Activated CD8-positive, alpha-beta memory T cell treated with anti-CD3 and anti-CD28 coated beads for 4 hours (primary cell): ENCODE results near the gene MAGEA12.
"Not testable (repeated sequence)": the region's sequence is repeated elsewhere in the genome, so short reads cannot be mapped to it uniquely, and the experiment has no call there.

Source experiments
- DNase-seq, 2 donors: peaks; one replicate each; pipeline ENCODE4 v3.0.0-alpha.2; 2020; ENCODE audit warnings: low read depth in 2 of 2

MAGEA12 gene

GRCh38 chrX:152766562-152766961 lies 33.0 kb downstream of the MAGEA12 start:
- not testable (repeated sequence) for DNase-seq

GRCh38 chrX:152769549-152770289 lies 36.2 kb downstream of the MAGEA12 start, which contains the start of gene MAGEA6:
TSS of gene MAGEA6 (minus strand) at chrX:152769689. CDS start at chrX:152767650, 2,039 bp downstream.
- not testable (repeated sequence) for DNase-seq

- DNase-seq: not testable (repeated sequence)
These were observed 53.5 kb downstream of the MAGEA12 start for GRCh38 chrX:152787062-152787461.
